RWPE2 (cell line): ENCODE measurements around the gene FBLN2.

Experiments used
- ATAC-seq: fragments of 200-7000 bp; cut with Tn5 transposase; 3 replicates; pipeline ENCODE4 v1.9.1; 2021; ENCODE audit warnings: low read depth
- DNase-seq: peaks from one replicate; pipeline ENCODE4 v3.0.0-alpha.2; 2020; ENCODE audit warnings: low spot score
- H3K27ac ChIP-seq: fragments of 450-650 bp; 2 replicates; pipeline ENCODE4 v1.5.1; 2017; ENCODE audit warnings: mild to moderate bottlenecking; ENCODE audit not compliant: poor library complexity, severe bottlenecking
- H3K27me3 ChIP-seq: fragments of 250-450 bp; sonication (Bioruptor Pico); 2 replicates; pipeline ENCODE4 v1.5.1; 2021; ENCODE audit warnings: mild to moderate bottlenecking, moderate library complexity; ENCODE audit not compliant: insufficient read depth, poor library complexity, severe bottlenecking
- H3K36me3 ChIP-seq: fragments of 250-450 bp; sonication (Bioruptor Pico); 2 replicates; pipeline ENCODE4 v1.5.1; 2020; ENCODE audit warnings: low read depth, mild to moderate bottlenecking, moderate library complexity
- H3K4me1 ChIP-seq: fragments of 250-450 bp; sonication (Bioruptor Pico); 2 replicates; pipeline ENCODE4 v1.5.1; 2021; ENCODE audit warnings: mild to moderate bottlenecking, moderate library complexity; ENCODE audit not compliant: insufficient read depth, poor library complexity, severe bottlenecking
- H3K4me3 ChIP-seq: fragments of 250-450 bp; sonication (Bioruptor Pico); 2 replicates; pipeline ENCODE4 v1.5.1; 2021; ENCODE audit warnings: mild to moderate bottlenecking, moderate library complexity; ENCODE audit not compliant: severe bottlenecking
- H3K9me3 ChIP-seq: fragments of 250-450 bp; sonication (Bioruptor Pico); 2 replicates; pipeline ENCODE4 v1.5.1; 2021; ENCODE audit warnings: mild to moderate bottlenecking, moderate library complexity; ENCODE audit not compliant: severe bottlenecking
- CTCF ChIP-seq: fragments of 450-650 bp; IDR thresholded peaks from one replicate; pipeline ENCODE4 v1.5.1; 2017; ENCODE audit warnings: mild to moderate bottlenecking, moderate library complexity; ENCODE audit not compliant: poor library complexity, severe bottlenecking

Gene FBLN2

GRCh38 chr3:13652728-13653127, 103.8 kb downstream of the FBLN2 start:
- Histone ChIP-seq H3K4me1 (peaks cover 4% of the 10 kb centered on the region), H3K4me3 (no peak overlapping the region), H3K36me3 (no peaks in the 10 kb centered on the region), H3K9me3 (no peaks in the 10 kb centered on the region), H3K27ac (no peak overlapping the region), H3K27me3 (no peaks in the 10 kb centered on the region)
- ATAC-seq (no peak), DNase-seq (no peak)
- TF ChIP-seq CTCF = no peak

GRCh38 chr3:13653631-13654279, 104.8 kb downstream of the FBLN2 start:
- H3K9me3 ChIP-seq = no peaks in the 10 kb centered on the region
- no peak overlapping the region for H3K4me3 ChIP-seq
- no peak overlapping the region for H3K27ac ChIP-seq
- TF ChIP-seq CTCF = no peak
- no peaks in the 10 kb centered on the region for H3K27me3 ChIP-seq
- DNase-seq = no peak
- no peaks in the 10 kb centered on the region for H3K36me3 ChIP-seq
- no peaks in the 10 kb centered on the region for H3K4me1 ChIP-seq
- no peak for ATAC-seq

GRCh38 chr3:13654330-13655060, 105.6 kb downstream of the FBLN2 start:
- no peaks in the 10 kb centered on the region for H3K36me3 ChIP-seq
- TF ChIP-seq CTCF = no peak
- H3K4me3 ChIP-seq = no peak overlapping the region
- no peaks in the 10 kb centered on the region for H3K27me3 ChIP-seq
- no peaks in the 10 kb centered on the region for H3K9me3 ChIP-seq
- H3K27ac ChIP-seq = no peak overlapping the region
- no peaks in the 10 kb centered on the region for H3K4me1 ChIP-seq
- DNase-seq (no peak), ATAC-seq (no peak)

- DNase-seq = no peak
- no peaks in the 10 kb centered on the region for H3K4me1 ChIP-seq
- no peaks in the 10 kb centered on the region for H3K9me3 ChIP-seq
- H3K27ac ChIP-seq = no peak overlapping the region
- H3K4me3 ChIP-seq = no peak overlapping the region
- H3K27me3 ChIP-seq = no peaks in the 10 kb centered on the region
- no peaks in the 10 kb centered on the region for H3K36me3 ChIP-seq
- ATAC-seq = peak; percentile 60
- peak; percentile 86 for TF ChIP-seq CTCF
Measured at GRCh38 chr3:13655061-13655913, 106.4 kb downstream of the FBLN2 start.
